ENCODE measurements around the gene RGS11. TPM values are rescaled to one million over a fixed set of nuclear protein-coding genes. Genes with fewer than 3 reads are reported as not detected.

RGS11 gene
- total RNA-seq, 1 experiment from 2014 or later = 8.9 TPM

DNA sequence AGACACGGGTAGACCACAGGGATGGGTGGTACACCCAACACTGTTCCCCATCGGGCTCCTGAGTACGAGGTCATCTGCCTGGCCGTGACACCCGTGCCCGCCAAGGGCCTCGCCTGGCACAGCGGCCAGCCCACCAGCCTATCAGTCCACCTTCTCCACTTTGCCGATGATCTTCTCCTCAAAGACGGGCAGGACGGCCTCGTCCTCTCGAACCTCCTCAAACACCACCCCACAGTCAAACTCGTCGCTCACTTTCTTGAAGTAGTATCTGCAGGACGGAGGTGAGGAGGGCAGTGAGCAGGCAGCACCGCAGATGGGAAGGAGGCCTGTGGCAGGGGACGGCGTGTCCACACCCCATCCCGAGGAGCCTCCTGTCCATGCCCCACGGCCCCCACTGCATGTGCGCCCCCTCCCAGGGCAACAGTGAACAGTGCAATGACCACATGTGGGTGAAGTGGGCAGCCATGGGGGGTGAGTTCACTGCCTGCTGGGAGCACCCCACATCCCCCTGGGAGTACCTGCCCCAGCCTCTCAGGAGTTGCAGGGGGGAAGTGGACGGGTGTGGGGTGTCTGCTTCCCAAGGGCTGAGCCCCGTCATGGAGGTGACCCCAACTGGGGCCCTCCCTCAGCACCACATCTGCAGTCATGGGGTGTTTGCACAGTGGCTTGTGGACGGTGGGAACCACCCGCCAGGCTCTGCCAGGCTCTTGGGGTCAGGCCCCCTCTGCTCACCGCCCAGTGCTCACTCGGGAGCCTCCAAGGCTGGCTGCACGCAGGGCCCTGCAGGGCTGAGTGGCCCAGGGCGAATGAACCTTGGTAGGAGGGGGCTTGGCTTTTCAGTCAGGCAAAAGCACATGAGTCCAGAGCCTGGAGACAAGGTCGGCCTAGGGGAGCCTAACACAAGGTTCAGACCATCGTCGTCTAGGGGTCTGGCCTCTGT lies 12.5 kb upstream of the RGS11 start:
- Histone ChIP-seq H3K27me3 (replicated peaks; ENCODE audit: control insufficient read depth, insufficient read depth, low read length) (no peaks in the 10 kb centered on the region), H3K9me3 (no peaks in the 10 kb centered on the region), H3K4me1 (no peaks in the 10 kb centered on the region), H3K36me3 (ENCODE audit: control insufficient read depth, insufficient read depth, low read length) (no peaks in the 10 kb centered on the region; the same call in 1 of the 2 replicates), H3K4me3 (ENCODE audit: low read depth, low read length) (no peak overlapping the region)
- no peak overlapping the region for H3K4me3 Mint-ChIP-seq (ENCODE audit: unreplicated experiment)
- BruUV-seq (replicated peaks) = no TSS peak
- intact Hi-C loops (cut with micrococcal nuclease; ENCODE audit: unreplicated experiment) = no loop called here
- H3K4me1 Mint-ChIP-seq (ENCODE audit: low read depth, unreplicated experiment) = no peaks in the 10 kb centered on the region
- no peaks in the 10 kb centered on the region for H3K27me3 Mint-ChIP-seq (ENCODE audit: insufficient read depth, unreplicated experiment)
- no peak for DNase-seq
- H3K27ac Mint-ChIP-seq (ENCODE audit: unreplicated experiment) = no peak overlapping the region
- no peaks in the 10 kb centered on the region for H3K9me3 Mint-ChIP-seq (ENCODE audit: unreplicated experiment)
- H3K36me3 Mint-ChIP-seq (ENCODE audit: insufficient read depth, unreplicated experiment) = peaks cover 47% of the 10 kb centered on the region
- ChIA-PET CTCF (no interaction called here), POLR2A (no interaction called here)
- TF ChIP-seq, protein P1, sequence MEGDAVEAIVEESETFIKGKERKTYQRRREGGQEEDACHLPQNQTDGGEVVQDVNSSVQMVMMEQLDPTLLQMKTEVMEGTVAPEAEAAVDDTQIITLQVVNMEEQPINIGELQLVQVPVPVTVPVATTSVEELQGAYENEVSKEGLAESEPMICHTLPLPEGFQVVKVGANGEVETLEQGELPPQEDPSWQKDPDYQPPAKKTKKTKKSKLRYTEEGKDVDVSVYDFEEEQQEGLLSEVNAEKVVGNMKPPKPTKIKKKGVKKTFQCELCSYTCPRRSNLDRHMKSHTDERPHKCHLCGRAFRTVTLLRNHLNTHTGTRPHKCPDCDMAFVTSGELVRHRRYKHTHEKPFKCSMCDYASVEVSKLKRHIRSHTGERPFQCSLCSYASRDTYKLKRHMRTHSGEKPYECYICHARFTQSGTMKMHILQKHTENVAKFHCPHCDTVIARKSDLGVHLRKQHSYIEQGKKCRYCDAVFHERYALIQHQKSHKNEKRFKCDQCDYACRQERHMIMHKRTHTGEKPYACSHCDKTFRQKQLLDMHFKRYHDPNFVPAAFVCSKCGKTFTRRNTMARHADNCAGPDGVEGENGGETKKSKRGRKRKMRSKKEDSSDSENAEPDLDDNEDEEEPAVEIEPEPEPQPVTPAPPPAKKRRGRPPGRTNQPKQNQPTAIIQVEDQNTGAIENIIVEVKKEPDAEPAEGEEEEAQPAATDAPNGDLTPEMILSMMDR (IDR thresholded peaks at IDR 0.05; ENCODE audit: insufficient read depth in 1 of 2, low read depth in 1 of 2, low read length in 1 of 2, severe bottlenecking in 1 of 2, unreplicated experiment in 1 of 2) = no peak

DNA sequence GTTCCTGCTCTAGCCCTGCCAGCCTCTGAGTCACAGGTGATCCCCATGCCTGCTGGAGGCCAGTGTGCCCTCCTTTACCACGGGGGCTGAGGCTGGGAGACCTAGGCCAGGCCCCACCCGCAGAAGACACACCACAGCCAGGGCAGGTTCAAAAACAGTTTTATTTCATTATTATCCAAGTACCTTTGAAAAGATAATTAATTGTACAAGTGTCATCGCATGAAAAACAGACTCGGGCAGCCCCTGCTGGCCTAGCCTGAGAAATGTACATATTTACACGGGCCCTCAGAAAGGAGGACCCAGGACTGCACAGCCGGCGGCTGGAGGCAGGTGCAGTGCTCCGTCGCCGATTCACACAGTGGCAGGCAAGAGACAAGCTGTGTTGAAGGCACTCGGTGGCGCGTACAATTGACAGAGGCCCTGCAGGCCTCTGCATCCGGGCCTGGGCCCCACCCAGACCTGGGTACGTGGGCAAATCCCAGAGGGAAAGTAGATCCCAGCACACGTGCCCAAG lies 11.6 kb upstream of the RGS11 start:
- CTCF ChIA-PET = no interaction called here
- no TSS peak for BruUV-seq (replicated peaks)
- no peaks in the 10 kb centered on the region for H3K27me3 Mint-ChIP-seq (ENCODE audit: insufficient read depth, unreplicated experiment)
- peaks cover 42% of the 10 kb centered on the region for H3K36me3 Mint-ChIP-seq (ENCODE audit: insufficient read depth, unreplicated experiment)
- H3K4me1 ChIP-seq = no peaks in the 10 kb centered on the region
- H3K4me3 Mint-ChIP-seq (ENCODE audit: unreplicated experiment) = no peak overlapping the region
- H3K27ac Mint-ChIP-seq (ENCODE audit: unreplicated experiment) = no peak overlapping the region
- H3K36me3 ChIP-seq (ENCODE audit: control insufficient read depth, insufficient read depth, low read length) = no peaks in the 10 kb centered on the region; the same call in 1 of the 2 replicates
- intact Hi-C loops (cut with micrococcal nuclease; ENCODE audit: unreplicated experiment) = no loop called here
- POLR2A ChIA-PET = no interaction called here
- no peak overlapping the region for H3K4me3 ChIP-seq (ENCODE audit: low read depth, low read length)
- no peak for DNase-seq
- H3K27me3 ChIP-seq (replicated peaks; ENCODE audit: control insufficient read depth, insufficient read depth, low read length) = no peaks in the 10 kb centered on the region
- no peaks in the 10 kb centered on the region for H3K9me3 ChIP-seq
- TF ChIP-seq, protein P1 (IDR thresholded peaks at IDR 0.05; ENCODE audit: insufficient read depth in 1 of 2, low read depth in 1 of 2, low read length in 1 of 2, severe bottlenecking in 1 of 2, unreplicated experiment in 1 of 2) = no peak
- no peaks in the 10 kb centered on the region for H3K4me1 Mint-ChIP-seq (ENCODE audit: low read depth, unreplicated experiment)
- no peaks in the 10 kb centered on the region for H3K9me3 Mint-ChIP-seq (ENCODE audit: unreplicated experiment)

DNA sequence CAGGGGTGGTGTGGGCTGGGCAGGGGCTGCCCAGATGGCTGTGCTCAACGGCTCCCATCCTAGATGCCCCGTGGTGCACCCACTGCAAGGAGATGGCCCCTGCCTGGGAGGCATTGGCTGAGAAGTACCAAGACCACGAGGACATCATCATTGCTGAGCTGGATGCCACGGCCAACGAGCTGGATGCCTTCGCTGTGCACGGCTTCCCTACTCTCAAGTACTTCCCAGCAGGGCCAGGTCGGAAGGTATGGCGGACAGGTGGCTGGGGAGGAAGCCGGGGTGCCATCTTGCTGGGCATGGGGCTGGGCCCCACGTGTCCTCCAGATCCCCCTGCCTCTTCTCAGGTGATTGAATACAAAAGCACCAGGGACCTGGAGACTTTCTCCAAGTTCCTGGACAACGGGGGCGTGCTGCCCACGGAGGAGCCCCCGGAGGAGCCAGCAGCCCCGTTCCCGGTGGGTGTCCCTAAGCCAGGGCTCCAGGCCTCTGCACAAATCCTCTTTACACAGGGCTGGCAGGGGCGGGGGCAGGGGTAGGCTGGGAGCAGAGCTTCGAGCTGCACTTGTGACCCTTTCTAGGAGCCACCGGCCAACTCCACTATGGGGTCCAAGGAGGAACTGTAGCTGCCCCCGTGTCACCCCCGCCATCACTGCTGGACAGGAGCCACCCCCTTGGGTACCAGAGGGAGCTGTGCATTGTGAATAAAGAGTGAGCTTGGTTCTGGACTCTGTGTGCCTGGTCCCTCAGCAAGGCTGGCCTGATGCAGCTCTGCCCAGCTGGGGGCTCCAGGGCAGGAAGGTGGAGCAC lies 10.9 kb upstream of the RGS11 start:
- no peak for DNase-seq
- H3K27ac Mint-ChIP-seq (ENCODE audit: unreplicated experiment) = no peak overlapping the region
- no peaks in the 10 kb centered on the region for H3K27me3 Mint-ChIP-seq (ENCODE audit: insufficient read depth, unreplicated experiment)
- no peaks in the 10 kb centered on the region for H3K4me1 Mint-ChIP-seq (ENCODE audit: low read depth, unreplicated experiment)
- no peaks in the 10 kb centered on the region for H3K4me1 ChIP-seq
- ChIA-PET POLR2A (no interaction called here), CTCF (no interaction called here)
- peaks cover 41% of the 10 kb centered on the region for H3K36me3 Mint-ChIP-seq (ENCODE audit: insufficient read depth, unreplicated experiment)
- H3K4me3 Mint-ChIP-seq (ENCODE audit: unreplicated experiment) = no peak overlapping the region
- H3K36me3 ChIP-seq (ENCODE audit: control insufficient read depth, insufficient read depth, low read length) = no peaks in the 10 kb centered on the region; the same call in 1 of the 2 replicates
- intact Hi-C loops (cut with micrococcal nuclease; ENCODE audit: unreplicated experiment) = no loop called here
- no peaks in the 10 kb centered on the region for H3K9me3 ChIP-seq
- H3K9me3 Mint-ChIP-seq (ENCODE audit: unreplicated experiment) = no peaks in the 10 kb centered on the region
- H3K4me3 ChIP-seq (ENCODE audit: low read depth, low read length) = no peak overlapping the region
- no TSS peak for BruUV-seq (replicated peaks)
- no peaks in the 10 kb centered on the region for H3K27me3 ChIP-seq (replicated peaks; ENCODE audit: control insufficient read depth, insufficient read depth, low read length)
- TF ChIP-seq, protein P1 (IDR thresholded peaks at IDR 0.05; ENCODE audit: insufficient read depth in 1 of 2, low read depth in 1 of 2, low read length in 1 of 2, severe bottlenecking in 1 of 2, unreplicated experiment in 1 of 2) = no peak

All from Caco-2 (cell line).